CD4-positive, alpha-beta T cell treated with Interleukin-6 for 4 hours (primary cell): ENCODE data around the gene MAPKAP1.
A peak's percentile ranks its signal among the peaks of the same experiment; 100 is the strongest.

ENCODE experiments used
- DNase-seq: peaks from one replicate; pipeline ENCODE4 v3.0.0-alpha.2; 2020; ENCODE audit warnings: mixed read lengths

MAPKAP1 gene

DNA sequence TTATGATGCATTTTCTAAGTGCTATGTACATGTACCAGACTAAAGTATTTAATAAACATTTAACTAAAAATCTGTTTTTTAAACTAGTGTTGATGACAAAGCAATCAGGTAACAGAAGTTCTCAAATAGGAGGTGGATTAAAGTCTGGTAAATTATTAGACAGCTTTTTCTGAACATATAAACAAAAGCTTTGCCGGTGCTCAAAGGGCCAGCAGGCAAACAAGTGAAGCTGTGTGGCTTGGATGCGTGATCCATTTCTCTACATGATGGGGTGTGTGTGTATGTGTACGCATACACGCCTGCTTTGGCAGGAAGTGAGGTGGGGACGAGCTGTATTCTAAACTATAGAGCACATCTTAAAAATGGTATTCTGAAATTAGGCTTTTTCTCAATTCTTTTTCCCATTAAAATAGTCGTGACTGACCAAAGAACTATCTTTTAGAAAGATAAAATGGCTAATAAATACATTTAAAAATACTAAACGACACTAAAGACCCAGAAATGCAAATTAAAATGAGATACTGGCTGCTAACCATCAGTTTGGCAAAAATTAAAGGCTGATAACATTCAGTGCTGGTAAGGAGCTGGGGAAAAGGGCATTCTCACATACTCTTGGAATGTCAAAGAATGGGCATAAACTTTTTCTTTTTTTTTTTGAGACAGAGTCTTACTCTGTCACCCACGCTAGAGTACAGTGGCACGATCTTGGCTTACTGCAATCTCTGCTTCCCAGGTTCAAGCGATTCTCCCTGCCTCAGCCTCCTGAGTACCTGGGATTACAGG, 174.0 kb downstream of the MAPKAP1 start:
- DNase-seq: no peak

DNA sequence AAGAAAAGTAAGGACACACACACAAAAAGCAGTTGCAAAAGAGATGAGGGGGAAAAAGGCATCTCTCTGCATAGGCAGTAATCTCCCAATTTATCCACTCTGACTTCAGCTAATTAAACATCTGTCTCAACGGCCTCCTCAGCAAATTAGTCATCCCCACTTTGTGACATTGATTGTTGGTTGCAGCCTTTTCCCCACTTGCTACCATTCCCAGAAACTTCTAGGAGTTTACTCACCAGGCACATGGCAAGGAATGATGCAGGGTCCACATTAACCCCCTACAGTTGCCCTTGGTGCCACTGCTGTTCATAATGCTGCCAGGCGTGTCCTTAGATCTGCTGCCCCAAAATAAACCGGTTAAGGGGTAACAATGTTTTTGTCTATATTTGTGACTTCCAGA, 174.6 kb downstream of the MAPKAP1 start:
- DNase-seq: no peak

DNA sequence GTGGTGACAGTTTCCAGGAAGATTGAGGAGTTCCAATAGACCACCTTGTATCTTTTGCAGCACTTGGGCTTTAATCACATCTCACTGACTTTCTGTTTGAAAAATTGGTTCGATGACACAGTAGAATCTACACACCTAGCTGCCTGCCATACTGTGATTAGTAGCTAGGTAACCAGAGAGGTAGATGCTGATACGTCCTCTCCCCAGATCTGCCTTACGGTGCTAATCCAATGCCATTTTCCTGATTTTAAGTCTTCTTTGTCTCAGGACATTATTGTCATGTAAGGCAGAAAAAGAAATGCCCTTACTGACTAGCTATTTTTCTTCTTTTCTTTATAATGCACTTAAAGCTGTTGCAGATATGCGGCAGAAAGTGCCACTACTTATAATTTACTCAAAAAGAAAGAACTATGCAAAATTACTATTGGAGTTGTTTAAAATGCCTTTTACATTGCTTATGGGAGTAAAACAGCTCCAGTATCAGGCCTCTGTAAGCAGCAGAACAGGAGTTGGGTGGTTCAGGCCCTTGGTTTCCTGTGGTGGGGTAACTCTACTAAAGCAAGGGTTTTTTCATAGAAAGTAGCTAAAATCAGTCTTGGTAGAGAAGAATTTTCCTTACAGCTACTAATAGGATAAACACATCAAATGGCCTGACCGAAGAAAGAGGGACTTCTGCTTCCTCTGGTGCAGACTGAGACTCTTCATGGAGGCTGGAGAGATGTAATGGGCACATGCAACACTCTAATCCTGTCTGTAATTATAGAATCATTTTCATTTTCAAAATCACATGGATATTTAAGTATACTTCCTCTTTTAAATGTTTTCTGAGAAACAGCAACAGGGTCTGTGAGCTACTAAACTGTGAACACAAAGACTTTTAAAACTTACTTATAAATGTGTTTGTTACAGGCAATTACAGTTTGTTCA, 177.2 kb downstream of the MAPKAP1 start:
- no peak for DNase-seq

DNA sequence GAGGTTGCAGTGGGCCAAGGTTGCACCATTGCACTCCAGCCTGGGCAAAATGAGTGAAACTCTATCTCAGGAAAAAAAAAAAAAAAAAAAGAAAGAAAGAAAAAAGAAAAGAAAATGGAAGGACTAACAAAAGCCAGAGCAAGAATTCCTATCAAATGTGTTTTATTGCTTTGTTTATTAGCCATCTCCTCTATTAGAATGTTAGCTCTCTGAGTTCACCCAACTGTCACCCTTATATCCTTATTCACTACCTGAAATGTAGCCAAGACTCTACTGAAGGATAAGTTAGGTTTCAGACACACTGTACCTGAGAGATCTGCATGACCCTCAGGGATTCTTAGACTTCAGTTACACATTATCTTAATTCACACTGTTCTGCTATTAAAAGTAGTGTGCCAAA, 177.9 kb downstream of the MAPKAP1 start:
- DNase-seq: no peak

DNA sequence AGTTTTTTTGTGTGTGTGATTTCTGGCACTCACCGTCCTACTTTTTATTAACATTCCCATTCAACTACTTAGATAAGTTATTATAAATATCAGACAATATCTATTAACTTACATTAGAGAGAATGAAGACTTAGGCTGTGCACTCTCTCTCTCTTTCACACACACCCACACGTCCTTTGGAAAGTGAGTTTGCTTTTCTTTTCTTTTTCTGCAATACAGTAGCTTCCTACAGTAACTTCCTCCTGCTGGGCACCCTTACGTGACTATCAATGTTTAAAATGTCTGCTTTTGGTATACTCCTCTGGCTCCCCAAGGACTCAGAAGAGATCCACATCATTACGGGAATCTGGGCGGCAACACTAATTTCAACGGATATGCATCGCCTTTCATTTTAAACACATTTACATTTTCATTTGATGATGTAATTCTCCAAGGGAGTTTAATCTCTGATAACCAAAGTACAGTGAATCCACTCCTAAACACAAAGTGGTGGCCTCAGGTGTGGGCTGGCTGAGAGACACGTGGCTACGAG, 179.5 kb downstream of the MAPKAP1 start:
- no peak for DNase-seq

DNA sequence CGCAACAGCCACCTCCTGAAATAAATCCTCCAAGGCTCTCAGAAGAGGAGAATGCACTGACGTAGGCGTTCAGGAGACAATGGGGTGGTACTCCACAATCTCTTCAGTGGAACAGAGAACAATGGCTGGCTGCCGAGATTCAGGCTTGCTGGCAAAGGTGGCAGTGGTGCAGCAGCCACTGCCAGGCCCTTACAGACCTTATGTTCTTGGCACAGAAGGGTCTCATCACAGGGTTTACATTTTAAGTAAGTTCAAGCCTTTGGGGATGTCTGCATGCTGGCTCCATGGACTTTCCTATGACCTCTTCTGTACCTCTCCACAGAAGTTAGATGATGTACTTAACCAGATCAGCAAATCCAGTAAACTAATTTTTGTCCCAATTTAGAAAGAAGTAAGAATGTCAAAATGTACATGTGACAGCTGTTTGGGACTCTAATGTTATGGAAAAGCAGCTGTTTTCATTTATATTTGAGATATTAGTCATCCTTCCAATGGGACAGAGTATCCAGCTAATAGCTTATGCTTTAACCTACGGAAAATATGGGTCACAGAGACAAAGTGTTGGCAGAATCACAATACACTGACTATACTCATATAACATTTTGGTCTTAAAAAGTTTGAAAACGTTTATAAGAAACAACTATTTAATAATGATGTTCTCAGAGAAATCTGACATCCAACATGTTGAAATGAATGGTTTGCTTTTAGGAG, 180.9 kb downstream of the MAPKAP1 start:
- no peak for DNase-seq

DNA sequence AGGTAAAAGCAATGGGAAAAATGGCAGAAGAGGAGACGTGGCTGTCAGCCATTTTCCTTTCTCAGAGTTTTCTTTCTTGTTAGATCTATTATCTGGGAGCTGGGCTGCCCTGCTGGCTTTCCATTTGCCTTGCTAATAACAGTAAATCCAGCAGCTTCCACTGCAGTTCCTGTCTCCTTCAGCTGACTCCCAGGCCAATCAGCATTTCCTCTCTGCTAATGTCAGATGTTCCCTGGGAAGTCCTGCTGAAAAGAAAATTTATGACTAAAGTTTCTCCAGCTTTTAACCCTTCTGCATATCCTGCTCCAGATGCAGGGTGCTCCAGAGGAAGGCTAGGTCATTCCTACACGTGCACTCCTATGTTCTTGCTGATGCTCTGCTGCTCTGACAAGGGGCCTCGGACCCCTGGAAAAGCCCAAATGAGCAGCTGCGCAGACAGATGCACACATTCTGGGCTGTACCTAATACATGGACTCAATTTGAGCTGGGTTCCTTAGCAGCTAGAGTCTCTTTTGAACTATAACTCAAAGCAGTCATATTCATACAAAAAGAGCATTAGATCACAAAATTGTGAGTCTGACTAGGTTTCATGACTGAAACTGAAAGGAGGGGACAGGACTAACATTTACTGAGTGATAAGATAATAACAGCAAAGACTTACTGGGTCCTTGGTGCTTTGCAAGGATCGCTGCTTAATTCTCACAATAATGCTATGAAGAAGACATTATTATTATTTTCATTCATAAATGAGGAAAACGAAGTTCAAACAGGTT, 182.2 kb downstream of the MAPKAP1 start:
- DNase-seq: no peak

DNA sequence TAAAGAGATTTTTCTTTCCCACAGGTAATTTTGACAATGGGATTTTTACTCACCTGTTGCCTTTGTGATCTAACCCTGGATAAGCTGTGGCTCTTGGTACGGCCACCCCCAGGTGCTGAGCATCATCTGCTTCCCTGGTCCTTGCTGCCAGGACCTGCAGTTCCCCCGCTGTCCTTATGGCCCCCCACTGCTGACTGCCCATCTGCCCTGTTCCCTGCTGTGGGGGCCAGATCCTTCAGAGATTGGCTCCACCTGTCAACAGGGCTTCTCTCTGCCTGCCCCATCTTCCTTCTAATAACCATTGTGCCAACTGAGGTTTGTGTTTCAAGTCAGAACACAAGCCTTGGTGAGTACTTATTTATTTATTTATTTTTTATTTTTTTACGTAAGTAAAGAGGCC, 183.3 kb downstream of the MAPKAP1 start:
- DNase-seq: no peak

DNA sequence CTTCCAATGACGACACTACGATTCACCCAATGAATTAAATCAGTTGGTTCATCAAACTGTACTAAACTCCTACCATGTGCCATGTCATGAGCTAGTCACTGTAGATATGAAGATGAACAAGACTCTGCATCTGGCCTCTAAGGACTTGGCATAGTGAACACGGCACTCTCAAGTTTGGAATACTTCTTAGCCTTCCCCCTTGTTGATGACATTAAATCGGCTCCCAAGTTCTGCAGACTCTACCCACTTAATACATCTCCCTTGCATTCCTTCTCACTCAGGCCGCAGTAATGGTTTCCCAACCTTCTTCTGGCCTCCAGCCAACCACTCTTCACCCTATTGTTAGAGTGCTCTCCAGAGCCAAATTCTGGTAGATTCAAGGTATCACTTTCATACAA, 184.7 kb downstream of the MAPKAP1 start:
- no peak for DNase-seq

DNA sequence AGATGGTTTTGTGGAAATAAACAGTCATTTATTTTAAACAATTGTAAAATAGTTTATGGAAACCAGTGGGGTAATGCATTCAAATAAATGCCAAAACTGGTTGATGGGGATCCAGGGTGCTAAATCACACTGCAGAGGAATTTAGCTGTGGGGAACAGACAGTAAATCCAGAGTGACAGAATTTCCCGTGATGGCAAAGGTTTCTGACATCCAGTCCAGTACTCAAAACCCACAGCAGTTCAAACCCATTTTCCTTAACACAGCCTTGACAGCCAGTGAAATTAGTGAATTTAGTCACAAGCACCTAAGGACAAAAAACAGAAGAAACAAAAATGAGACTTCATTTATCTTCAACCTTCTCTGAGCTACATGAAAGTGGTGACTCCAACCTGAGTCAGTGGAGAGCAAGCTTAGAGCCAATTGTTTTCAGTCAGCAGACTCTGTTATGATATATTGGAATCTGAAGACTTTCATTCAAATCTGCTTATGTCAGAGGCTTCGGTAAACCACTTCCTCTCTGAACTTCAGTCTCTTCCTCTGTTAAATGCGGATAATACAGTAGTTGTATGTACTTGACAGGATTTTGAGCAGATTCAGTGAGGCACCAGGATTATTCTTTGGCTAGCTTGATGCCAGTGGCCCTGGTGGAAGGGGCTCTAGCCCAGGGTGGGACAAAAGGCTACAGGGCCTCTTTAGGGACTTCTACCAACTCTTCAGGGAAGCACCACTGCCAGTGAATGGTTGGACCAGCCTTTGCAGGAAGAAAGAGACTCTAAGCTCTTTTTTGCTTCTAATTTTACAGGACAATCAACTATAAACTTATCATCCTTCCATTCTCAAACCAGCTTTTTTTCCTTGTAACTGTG, 185.3 kb downstream of the MAPKAP1 start:
- peak; percentile 12 for DNase-seq

DNA sequence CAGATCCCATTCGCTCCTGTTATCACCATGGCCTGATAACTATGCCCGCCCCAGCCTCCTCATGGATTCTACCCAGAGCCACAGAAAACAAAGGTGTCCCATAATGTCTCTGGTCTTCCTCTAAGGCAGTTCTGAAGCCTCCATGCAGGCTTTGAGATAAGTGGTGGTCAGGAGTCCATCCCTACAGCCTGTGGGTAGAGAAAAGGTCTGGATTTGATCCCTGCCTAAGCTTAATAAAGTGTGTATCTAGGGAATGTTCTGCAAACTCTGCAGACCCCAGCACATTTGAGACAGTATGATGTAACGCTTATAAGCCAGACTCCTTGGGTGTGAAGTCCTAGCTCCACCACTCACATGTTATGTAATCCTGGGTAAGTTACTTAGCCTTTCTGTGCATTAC, 187.3 kb downstream of the MAPKAP1 start:
- no peak for DNase-seq

DNA sequence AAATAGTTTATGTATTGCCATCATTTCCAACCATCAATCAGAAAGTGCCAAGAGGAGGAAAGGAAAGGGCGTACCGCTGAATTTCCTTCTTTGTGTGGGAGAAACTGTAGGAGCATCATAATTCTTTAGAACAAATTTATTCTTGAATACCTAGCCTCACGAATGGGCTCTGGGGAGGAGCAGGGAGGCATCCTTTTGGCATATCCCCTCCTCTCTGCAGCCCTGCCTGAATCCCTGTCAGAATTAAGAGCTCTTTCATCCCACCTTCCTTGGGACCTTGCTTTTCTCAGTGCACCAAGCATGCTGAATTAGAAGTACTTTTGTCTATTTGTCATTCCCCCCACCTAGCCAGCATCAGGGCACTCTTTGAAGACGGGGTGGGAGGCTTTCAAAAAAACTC, 189.4 kb downstream of the MAPKAP1 start:
- DNase-seq: no peak

DNA sequence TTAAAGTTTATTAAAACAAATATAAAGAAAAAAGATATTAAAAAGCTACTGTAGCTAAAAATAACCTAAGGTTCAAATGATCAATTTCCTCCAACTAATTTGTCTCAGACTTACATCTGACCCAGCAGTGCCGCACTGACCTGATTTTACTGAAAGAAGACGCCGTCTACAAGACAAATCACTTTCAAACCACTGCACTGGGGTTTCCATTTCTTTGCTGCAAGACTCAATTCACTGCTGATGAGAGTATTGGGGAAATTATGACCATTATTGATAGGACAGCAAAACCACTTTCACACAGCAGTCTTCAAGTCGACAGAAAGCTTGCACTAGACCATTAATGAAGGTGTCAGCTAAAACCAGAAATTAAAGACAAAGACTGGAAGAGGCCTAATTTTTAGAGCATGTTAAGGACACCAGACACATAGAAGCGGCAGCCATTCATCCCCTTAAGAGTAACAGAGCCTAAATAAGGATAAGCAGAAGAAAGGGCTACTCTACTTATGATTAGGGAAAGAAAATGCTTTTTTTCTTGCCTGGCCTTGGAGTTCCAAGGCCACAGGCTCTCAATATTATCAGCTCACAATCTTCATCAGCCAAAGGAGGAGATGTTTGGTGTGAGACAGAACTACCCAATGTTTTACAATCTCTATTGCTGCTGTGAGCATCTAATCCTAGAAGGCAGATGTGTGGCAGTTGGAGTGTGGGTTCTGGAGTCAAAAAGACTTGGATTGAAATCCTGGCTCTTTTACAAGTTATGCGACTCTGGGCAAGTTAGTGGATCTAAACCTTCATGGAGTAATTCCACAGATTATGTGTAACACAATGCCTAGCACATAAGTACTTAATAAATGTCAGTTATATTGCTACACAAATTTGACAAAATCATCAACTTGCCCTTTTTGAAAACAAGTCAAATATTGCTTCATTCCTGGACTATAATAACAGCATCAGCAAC, 190.7 kb downstream of the MAPKAP1 start:
- no peak for DNase-seq

DNA sequence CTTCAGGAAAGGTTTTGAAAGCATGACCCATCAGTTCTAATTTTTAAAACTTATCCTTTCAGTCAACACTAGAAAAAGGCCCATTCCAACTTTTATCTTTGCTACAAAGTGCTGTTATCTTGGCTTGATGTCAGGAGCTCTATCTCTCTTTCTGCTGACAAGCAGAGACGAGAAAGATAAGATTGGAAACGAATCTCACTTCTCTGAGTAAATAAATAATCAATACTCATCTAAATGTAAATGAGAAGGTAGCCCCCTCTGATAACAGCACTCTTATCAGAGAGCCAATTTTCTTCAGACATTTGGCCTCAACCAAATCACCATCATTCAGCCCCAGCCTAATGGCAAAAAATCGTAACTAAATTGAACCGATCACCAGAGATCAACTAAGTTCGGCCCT, 191.7 kb downstream of the MAPKAP1 start:
- DNase-seq: no peak

DNA sequence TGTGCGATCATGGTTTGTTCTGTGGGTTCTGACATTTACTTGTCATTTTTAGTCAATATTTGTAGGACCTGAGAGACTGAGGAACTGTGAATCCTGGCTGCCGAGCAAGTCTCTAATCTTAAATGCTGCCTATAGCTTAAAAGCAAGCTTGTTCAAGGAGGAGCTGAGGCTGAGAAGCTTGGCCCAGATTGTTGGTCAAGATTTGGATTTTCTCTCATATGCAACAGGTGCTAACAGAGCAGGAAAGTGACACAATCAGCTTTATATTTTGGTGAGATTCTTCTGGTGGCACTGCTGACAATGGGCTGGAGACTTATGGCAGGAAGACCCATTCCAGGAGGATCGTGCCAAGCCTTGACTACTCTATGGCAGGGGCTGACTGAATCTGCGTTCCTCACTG, 192.5 kb downstream of the MAPKAP1 start:
- DNase-seq: no peak

DNA sequence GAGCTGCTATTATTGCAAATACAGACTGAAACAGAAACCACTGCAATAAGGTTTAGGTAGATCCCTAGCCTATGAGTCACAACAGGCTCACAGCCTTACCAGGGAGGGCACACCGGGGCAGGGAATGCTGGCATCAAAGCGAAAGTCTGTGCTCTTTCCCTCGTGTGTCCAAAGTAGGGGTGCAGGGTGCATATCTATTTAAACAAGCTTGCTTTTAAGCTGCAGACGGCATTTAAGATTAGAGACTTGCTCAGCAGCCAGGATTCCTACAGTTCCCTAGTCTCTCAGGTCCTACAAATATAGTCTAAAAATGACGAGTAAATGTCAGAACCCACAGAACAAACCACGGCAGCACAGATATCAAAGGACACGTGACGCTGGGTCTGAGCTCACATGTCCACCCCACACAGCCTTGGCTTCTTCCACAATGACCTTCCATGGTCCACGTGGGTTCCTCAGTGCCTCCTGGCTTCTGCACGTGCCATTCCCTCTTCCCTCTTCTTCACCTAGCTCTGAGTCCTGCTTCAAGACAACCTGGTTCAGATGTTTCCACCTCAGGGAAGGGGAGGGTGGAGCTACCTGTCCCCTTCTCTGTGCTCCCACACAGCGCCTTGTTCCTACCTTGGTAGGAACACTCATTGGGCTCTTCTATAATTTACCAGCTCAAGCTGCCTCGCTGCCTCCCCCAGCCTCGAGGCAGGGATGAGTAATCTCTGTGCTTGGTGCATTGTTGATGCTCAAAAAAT, 193.2 kb downstream of the MAPKAP1 start:
- DNase-seq: no peak

DNA sequence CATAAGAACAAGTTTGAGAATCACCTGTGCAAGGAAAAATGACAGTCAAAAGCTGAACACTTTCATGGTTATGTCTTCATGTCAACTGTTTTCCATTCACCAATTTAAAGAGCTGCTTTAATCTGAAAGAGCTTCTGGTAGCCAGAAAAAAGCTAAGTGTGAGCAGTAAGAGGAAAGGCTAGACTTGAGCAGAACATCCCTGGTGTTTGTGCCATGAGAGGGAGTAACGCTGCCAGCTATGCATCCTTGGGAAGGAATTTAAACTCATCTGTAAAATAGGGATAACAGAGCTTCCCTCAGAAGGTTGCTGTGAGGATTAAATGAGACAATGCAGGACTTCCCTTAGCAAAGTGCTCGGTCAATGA, 193.7 kb downstream of the MAPKAP1 start:
- no peak for DNase-seq

DNA sequence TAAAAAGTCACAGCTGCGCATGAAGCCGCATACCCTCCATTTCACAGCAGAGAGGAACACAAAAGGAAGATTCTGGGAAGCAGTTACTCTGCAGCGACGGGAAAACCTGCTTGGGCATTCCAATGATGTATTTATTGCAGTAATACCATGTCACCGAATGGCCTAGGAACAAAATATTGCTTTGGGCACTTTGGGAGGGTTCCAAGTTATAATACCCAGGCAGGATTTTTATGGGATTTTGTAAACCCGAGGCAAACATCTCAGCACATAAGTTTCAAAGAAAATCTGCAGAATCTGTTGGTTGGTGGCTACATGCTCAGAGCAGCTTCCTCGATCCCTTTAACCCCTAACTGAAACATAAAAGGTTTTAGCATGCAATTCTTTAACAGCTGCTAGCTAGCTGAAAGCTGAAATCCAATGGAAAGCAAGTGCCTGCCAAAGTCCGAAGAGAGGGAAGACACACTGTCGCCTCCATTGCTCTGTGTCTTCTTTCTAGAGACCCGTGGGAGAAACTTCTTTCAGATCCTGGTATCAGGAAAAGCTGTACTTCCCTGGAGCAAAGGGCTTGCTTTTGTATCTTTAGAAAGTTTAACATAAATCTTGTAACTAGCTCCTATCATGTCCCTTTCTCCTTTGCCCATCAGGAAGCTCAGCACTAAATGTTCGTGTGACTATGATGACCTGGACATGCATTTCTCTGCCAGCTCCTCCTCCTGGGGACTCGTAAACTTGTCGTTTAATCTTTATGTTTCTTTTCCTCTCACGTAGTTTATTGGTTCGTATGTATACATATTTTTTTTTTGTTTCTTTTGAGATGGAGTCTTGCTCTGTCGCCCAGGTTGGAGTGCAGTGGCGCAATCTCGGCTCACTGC, 195.0 kb downstream of the MAPKAP1 start:
- no peak for DNase-seq
